Activated naive CD4-positive, alpha-beta T cell treated with anti-CD3 and anti-CD28 coated beads, Interleukin-2, amount 10 ng/mL, durations not matched to agents 7 days and 5 days (primary cell): ENCODE measurements around the gene PASK.

Experiments used
- CTCF ChIA-PET: fragments of 350-600 bp; sonication (Branson Sonifier 250); formaldehyde crosslinking; loops from one replicate; lab custom pipeline; 2021; ENCODE audit warnings: antibody characterized with exemption; lab: Charles Lee
- DNase-seq: peaks from one replicate; pipeline ENCODE4 v3.0.0-alpha.2; 2020
- H3K27ac Mint-ChIP-seq: one replicate; pipeline ENCODE4 v1.8.0; 2021; ENCODE audit warnings: mild to moderate bottlenecking, moderate library complexity, mixed read lengths
- H3K27me3 Mint-ChIP-seq: one replicate; pipeline ENCODE4 v1.8.0; 2021; ENCODE audit warnings: mild to moderate bottlenecking, mixed read lengths
- H3K36me3 Mint-ChIP-seq: one replicate; pipeline ENCODE4 v1.8.0; 2021; ENCODE audit warnings: mixed read lengths
- H3K4me1 Mint-ChIP-seq: one replicate; pipeline ENCODE4 v1.8.0; 2021; ENCODE audit warnings: mixed read lengths
- H3K4me3 Mint-ChIP-seq: one replicate; pipeline ENCODE4 v1.8.0; 2021; ENCODE audit warnings: mild to moderate bottlenecking, moderate library complexity, mixed read lengths
- H3K9me3 Mint-ChIP-seq: one replicate; pipeline ENCODE4 v1.8.0; 2021; ENCODE audit warnings: mixed read lengths

PASK gene

GRCh38 chr2:241118737-241119505 is 30.4 kb downstream of the PASK start:
- H3K36me3 Mint-ChIP-seq, result peaks cover 39% of the 10 kb centered on the region
- H3K27me3 Mint-ChIP-seq, result no peaks in the 10 kb centered on the region
- DNase-seq, result peak; percentile 13
- H3K4me1 Mint-ChIP-seq, result peaks cover 3% of the 10 kb centered on the region
- CTCF ChIA-PET, result no interaction called here
- H3K9me3 Mint-ChIP-seq, result no peaks in the 10 kb centered on the region
- H3K4me3 Mint-ChIP-seq, result no peak overlapping the region
- no peak overlapping the region for H3K27ac Mint-ChIP-seq

GRCh38 chr2:241116606-241117560 is 32.4 kb downstream of the PASK start:
- CTCF ChIA-PET, result no interaction called here
- Mint-ChIP-seq H3K4me3 (no peak overlapping the region), H3K4me1 (peaks cover 11% of the 10 kb centered on the region), H3K36me3 (peaks cover 42% of the 10 kb centered on the region), H3K9me3 (no peaks in the 10 kb centered on the region), H3K27me3 (no peaks in the 10 kb centered on the region), H3K27ac (peak overlapping the region; percentile 35)
- peak; percentile 11 for DNase-seq

GRCh38 chr2:241115361-241115760 is 33.9 kb downstream of the PASK start:
- CTCF ChIA-PET, result no interaction called here
- Mint-ChIP-seq H3K27me3 (no peaks in the 10 kb centered on the region), H3K4me1 (peaks cover 20% of the 10 kb centered on the region), H3K9me3 (no peaks in the 10 kb centered on the region), H3K27ac (no peak overlapping the region), H3K4me3 (no peak overlapping the region), H3K36me3 (peaks cover 34% of the 10 kb centered on the region)
- no peak for DNase-seq

- Mint-ChIP-seq H3K36me3 (peaks cover 36% of the 10 kb centered on the region), H3K4me3 (no peak overlapping the region)
- CTCF ChIA-PET, result no interaction called here
Measured at GRCh38 chr2:241114836-241115235, 34.4 kb downstream of the PASK start.

GRCh38 chr2:241112592-241112991 is 36.7 kb downstream of the PASK start:
- CTCF ChIA-PET, result interaction anchor here (0.6 kb wide), 1 partner anchor 12 kb away, joined by 3 read pairs; no protein-coding TSS in a partner anchor
- Mint-ChIP-seq H3K36me3 (peaks cover 47% of the 10 kb centered on the region), H3K27me3 (no peaks in the 10 kb centered on the region), H3K4me1 (peaks cover 47% of the 10 kb centered on the region), H3K9me3 (no peaks in the 10 kb centered on the region), H3K4me3 (peak overlapping the region; percentile 47), H3K27ac (peak overlapping the region; percentile 86)
- DNase-seq, result peak; percentile 23

More at GRCh38 chr2:241114836-241115235, 34.4 kb downstream of the PASK start:
- Mint-ChIP-seq H3K27me3 (no peaks in the 10 kb centered on the region), H3K9me3 (no peaks in the 10 kb centered on the region), H3K27ac (peak overlapping the region; percentile 75), H3K4me1 (peaks cover 25% of the 10 kb centered on the region)
- DNase-seq, result no peak

GRCh38 chr2:241112046-241112445 is 37.2 kb downstream of the PASK start:
- Mint-ChIP-seq H3K9me3 (no peaks in the 10 kb centered on the region), H3K4me3 (peak overlapping the region; percentile 47), H3K27me3 (no peaks in the 10 kb centered on the region), H3K36me3 (peaks cover 50% of the 10 kb centered on the region), H3K27ac (peak overlapping the region; percentile 86), H3K4me1 (peaks cover 53% of the 10 kb centered on the region)
- DNase-seq, result peak; percentile 18
- CTCF ChIA-PET, result no interaction called here

GRCh38 chr2:241111440-241111805 is 37.8 kb downstream of the PASK start:
- Mint-ChIP-seq H3K9me3 (no peaks in the 10 kb centered on the region), H3K36me3 (peaks cover 52% of the 10 kb centered on the region), H3K27ac (peak overlapping the region; percentile 86), H3K4me3 (peak overlapping the region; percentile 53), H3K27me3 (no peaks in the 10 kb centered on the region), H3K4me1 (peaks cover 53% of the 10 kb centered on the region)
- peak; percentile 19 for DNase-seq
- CTCF ChIA-PET, result no interaction called here

- Mint-ChIP-seq H3K27me3 (no peaks in the 10 kb centered on the region), H3K4me1 (peaks cover 55% of the 10 kb centered on the region), H3K9me3 (no peaks in the 10 kb centered on the region), H3K27ac (peak overlapping the region; percentile 93), H3K36me3 (peaks cover 53% of the 10 kb centered on the region), H3K4me3 (peak overlapping the region; percentile 53)
- no peak for DNase-seq
- CTCF ChIA-PET, result no interaction called here
Measured at GRCh38 chr2:241110607-241111439, 38.4 kb downstream of the PASK start.

- CTCF ChIA-PET, result no interaction called here
- peak overlapping the region; percentile 93 for H3K27ac Mint-ChIP-seq
- DNase-seq, result no peak
- H3K4me1 Mint-ChIP-seq, result peaks cover 56% of the 10 kb centered on the region
- H3K27me3 Mint-ChIP-seq, result no peaks in the 10 kb centered on the region
- peaks cover 50% of the 10 kb centered on the region for H3K36me3 Mint-ChIP-seq
- no peaks in the 10 kb centered on the region for H3K9me3 Mint-ChIP-seq
- H3K4me3 Mint-ChIP-seq, result peak overlapping the region; percentile 47
Measured at GRCh38 chr2:241110089-241110606, 39.1 kb downstream of the PASK start.

- H3K27ac Mint-ChIP-seq, result peak overlapping the region; percentile 93
- H3K9me3 Mint-ChIP-seq, result no peaks in the 10 kb centered on the region
- no peaks in the 10 kb centered on the region for H3K27me3 Mint-ChIP-seq
- no peak for DNase-seq
- CTCF ChIA-PET, result no interaction called here
- peaks cover 56% of the 10 kb centered on the region for H3K4me1 Mint-ChIP-seq
- H3K4me3 Mint-ChIP-seq, result peak overlapping the region; percentile 47
- H3K36me3 Mint-ChIP-seq, result peaks cover 43% of the 10 kb centered on the region
Measured at GRCh38 chr2:241109210-241110088, 39.8 kb downstream of the PASK start.

- Mint-ChIP-seq H3K27ac (peak overlapping the region; percentile 93), H3K4me3 (peak overlapping the region; percentile 44), H3K36me3 (peaks cover 41% of the 10 kb centered on the region)
Measured at GRCh38 chr2:241108271-241109209, 40.7 kb downstream of the PASK start.

More at GRCh38 chr2:241108271-241109209, 40.7 kb downstream of the PASK start:
- peak; percentile 57 for DNase-seq
- CTCF ChIA-PET, result no interaction called here
- Mint-ChIP-seq H3K9me3 (no peaks in the 10 kb centered on the region), H3K27me3 (no peaks in the 10 kb centered on the region), H3K4me1 (peaks cover 61% of the 10 kb centered on the region)
